Liver (tissue), 9 donors: Measurements from ENCODE around the gene STX16. TPM values are rescaled to one million over a fixed set of nuclear protein-coding genes. Genes with fewer than 3 reads are reported as not detected.
"Not testable (repeated sequence)": the region's sequence is repeated elsewhere in the genome, so short reads cannot be mapped to it uniquely, and the experiment has no call there.

Experiments
- DNase-seq: peaks from one replicate; pipeline ENCODE4 v3.0.0-alpha.2; 2017; ENCODE audit warnings: low spot score
- H3K27ac ChIP-seq, 2 donors: one replicate each; pipeline ENCODE4 v1.7.0; 2013; ENCODE audit warnings: inconsistent platforms in 2 of 2, low read length in 2 of 2, control low read depth in 1 of 2, low read depth in 1 of 2, mild to moderate bottlenecking in 1 of 2
- H3K27me3 ChIP-seq, 4 donors: one replicate each; pipeline versions ENCODE4 v1.6.1 to v1.7.0; 2013; ENCODE audit warnings: low read length in 3 of 4, inconsistent platforms in 1 of 4, mild to moderate bottlenecking in 1 of 4, moderate library complexity in 1 of 4; ENCODE audit not compliant: control insufficient read depth in 4 of 4, insufficient read depth in 4 of 4
- H3K36me3 ChIP-seq, 4 donors: one replicate each; pipeline versions ENCODE4 v1.6.1 to v1.7.0; 2013; ENCODE audit warnings: low read length in 3 of 4, mild to moderate bottlenecking in 3 of 4, low read depth in 1 of 4, moderate library complexity in 1 of 4; ENCODE audit not compliant: control insufficient read depth in 4 of 4, insufficient read depth in 3 of 4
- H3K4me1 ChIP-seq, 4 donors: one replicate each; pipeline versions ENCODE4 v1.6.1 to v1.7.0; 2013; ENCODE audit warnings: low read length in 3 of 4, mild to moderate bottlenecking in 3 of 4, moderate library complexity in 1 of 4; ENCODE audit not compliant: control insufficient read depth in 4 of 4, insufficient read depth in 4 of 4
- H3K4me3 ChIP-seq, 3 donors: one replicate each; pipeline versions ENCODE4 v1.6.1 to v1.7.0; 2013; ENCODE audit warnings: low read length in 3 of 3, control low read depth in 1 of 3, low read depth in 1 of 3, mild to moderate bottlenecking in 1 of 3
- H3K9ac ChIP-seq, 2 donors: one replicate each; pipeline ENCODE4 v1.7.0; 2013; ENCODE audit warnings: low read length in 2 of 2, mild to moderate bottlenecking in 2 of 2, moderate library complexity in 2 of 2, control low read depth in 1 of 2, low read depth in 1 of 2
- H3K9me3 ChIP-seq, 4 donors: one replicate each; pipeline versions ENCODE4 v1.6.1 to v1.7.0; 2013; ENCODE audit warnings: low read length in 3 of 4; ENCODE audit not compliant: control insufficient read depth in 4 of 4
- ATF3 ChIP-seq: IDR thresholded peaks from 2 replicates; pipeline ENCODE4 v1.6.1; 2016; ENCODE audit warnings: antibody characterized with exemption
- EGR1 ChIP-seq, 2 donors: IDR thresholded peaks; 2 replicates each; pipeline ENCODE4 v1.6.1; 2016 to 2018; ENCODE audit warnings: antibody characterized with exemption in 2 of 2, low read depth in 2 of 2
- GABPA ChIP-seq, 2 donors: IDR thresholded peaks in 1 of 2; conservative IDR thresholded peaks in 1 of 2; 2 replicates each; pipeline ENCODE4 v1.6.1; 2016; ENCODE audit warnings: antibody characterized with exemption in 2 of 2, mild to moderate bottlenecking in 1 of 2, moderate library complexity in 1 of 2
- HNF4G ChIP-seq: IDR thresholded peaks from 2 replicates; pipeline ENCODE4 v1.6.1; 2016; ENCODE audit warnings: antibody characterized with exemption
- NR2F2 ChIP-seq: IDR thresholded peaks from 2 replicates; pipeline ENCODE4 v1.6.1; 2016; ENCODE audit warnings: antibody characterized with exemption
- RAD21 ChIP-seq, 2 donors: IDR thresholded peaks; 2 replicates each; pipeline ENCODE4 v1.6.1; 2016; ENCODE audit warnings: antibody characterized with exemption in 2 of 2, mild to moderate bottlenecking in 2 of 2
- SP1 ChIP-seq: IDR thresholded peaks from 2 replicates; pipeline ENCODE4 v1.6.1; 2018; ENCODE audit warnings: antibody characterized with exemption, mild to moderate bottlenecking
- WGBS: extraction: QIAGEN DNeasy Blood & Tissue Kit; methylation state at CpG from one replicate; pipeline ENCODE4 v1.1.7; 2013; 5-methylcytosine and 5-hydroxymethylcytosine counted together
- polyA plus RNA-seq, 2 donors: library from polyadenylated mRNA; stranded (reverse) in 1 of 2; unstranded in 1 of 2; fragments of 200-250 nt in 1 of 2; fragments of >200 nt in 1 of 2; fragmentation: Nextera tagmentation in 1 of 2; extraction: Ambion mirVana in 1 of 2; gene quantifications; one replicate each; pipeline versions ENCODE4 v1.2.1 to v1.2.3, GENCODE V29; 2013 to 2015
- total RNA-seq, 2 donors: library from RNA; depleted of rRNA; stranded (reverse); fragments of >200 nt; gene quantifications; one replicate each; pipeline ENCODE4 v1.2.3, GENCODE V29; 2014
- donor health status: healthy.
- donor health status: healthy.
- donor health status: healthy.
- donor health status: healthy.
- donor health status: healthy.

STX16 gene
- total and polyA plus RNA-seq, 4 donors: 8.5 to 32.5 (median 16.6) TPM

DNA sequence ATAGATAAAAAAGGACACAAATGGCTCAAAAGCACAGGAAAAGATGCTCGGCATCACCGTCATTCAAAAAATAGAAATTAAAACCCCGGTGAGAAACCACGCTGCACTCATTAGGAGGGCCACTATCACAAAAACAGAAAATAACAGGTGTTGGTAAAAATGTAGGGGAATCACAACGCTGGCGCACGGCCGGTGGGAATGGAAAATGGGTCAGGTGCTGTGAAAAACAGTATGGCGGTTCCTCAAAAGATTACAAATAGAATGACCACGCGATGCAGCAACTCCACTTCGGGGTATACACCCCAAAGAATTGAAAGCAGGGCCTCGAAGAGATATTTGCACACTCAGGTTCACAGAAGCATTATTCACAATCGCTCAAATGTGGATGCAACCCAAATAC is 69.8 kb downstream of the STX16 start:
- 91% methylated on average over 14 of the region's 14 CpGs for WGBS
- no peak overlapping the region for H3K9ac ChIP-seq
- DNase-seq: no peak

GRCh38 chr20:58721951-58722778 is 71.1 kb downstream of the STX16 start:
- DNase-seq: peak; percentile 23
- H3K4me3 ChIP-seq: no peak overlapping the region
- H3K27me3 ChIP-seq: peaks cover 0 to 4% (median 1%) of the 10 kb centered on the region in 4 donors
- H3K9me3 ChIP-seq: no peaks in the 10 kb centered on the region
- H3K36me3 ChIP-seq: no peaks in the 10 kb centered on the region
- WGBS: 60% methylated on average over 22 of the region's 22 CpGs
- H3K27ac ChIP-seq: no peak overlapping the region
- no peak overlapping the region for H3K9ac ChIP-seq
- no peaks in the 10 kb centered on the region for H3K4me1 ChIP-seq
- TF ChIP-seq SP1: no peak

More for the DNA sequence above, 69.8 kb downstream of the STX16 start:
- TF ChIP-seq EGR1 (IDR thresholded peaks at IDR 0.05; ENCODE audit: low read depth in 2 of 2) (no peak), GABPA (IDR thresholded peaks at IDR 0.05 in 1 of 2, conservative IDR thresholded peaks at IDR 0.05 in 1 of 2) (no peak), ATF3 (no peak)
- H3K9me3 ChIP-seq: no peaks in the 10 kb centered on the region
- H3K4me3 ChIP-seq: no peak overlapping the region
- H3K36me3 ChIP-seq: no peaks in the 10 kb centered on the region
- H3K4me1 ChIP-seq: no peaks in the 10 kb centered on the region
- peaks cover 0 to 4% (median 1%) of the 10 kb centered on the region in 4 donors for H3K27me3 ChIP-seq
- H3K27ac ChIP-seq: no peak overlapping the region

DNA sequence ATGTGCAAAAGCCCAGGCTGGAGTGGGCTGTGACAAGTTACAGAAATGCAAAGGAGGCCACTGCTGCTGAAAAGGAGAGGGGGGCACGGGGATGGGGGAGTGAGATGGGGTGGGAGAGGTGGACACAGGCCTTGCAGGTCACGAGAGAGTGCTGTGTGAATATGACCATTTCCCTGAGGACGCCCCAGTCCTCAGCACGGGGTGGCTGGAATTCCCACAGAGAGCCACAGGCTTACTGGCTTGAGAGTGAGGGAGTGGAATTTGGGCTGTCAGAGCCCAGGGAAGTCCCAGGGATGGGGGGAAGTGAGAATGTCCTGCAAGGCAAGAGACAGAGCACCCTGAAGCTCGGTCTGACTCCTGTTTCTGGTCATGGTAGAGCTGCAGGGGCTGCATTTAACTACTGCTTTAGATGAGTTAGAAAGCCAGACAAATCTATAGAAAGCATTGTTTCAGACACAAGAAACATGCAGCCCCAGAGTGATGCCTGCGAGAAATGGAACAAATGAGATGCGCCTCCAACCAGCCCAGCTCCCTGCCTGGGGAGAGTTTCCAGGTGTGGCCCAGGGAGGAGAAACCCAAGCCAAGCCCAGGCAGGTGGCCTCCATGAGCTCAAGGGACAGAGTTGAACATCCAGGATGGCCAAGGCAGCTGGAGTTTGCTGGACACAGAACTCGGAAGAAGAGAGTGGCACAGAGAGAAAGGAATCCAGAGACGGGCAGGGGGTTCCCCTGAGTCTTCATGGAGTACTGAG is 72.0 kb downstream of the STX16 start:
- Histone ChIP-seq H3K9me3 (no peaks in the 10 kb centered on the region), H3K27me3 (peaks cover 0 to 4% (median 1%) of the 10 kb centered on the region in 4 donors), H3K27ac (no peak overlapping the region), H3K4me1 (no peaks in the 10 kb centered on the region), H3K36me3 (no peaks in the 10 kb centered on the region), H3K4me3 (no peak overlapping the region), H3K9ac (no peak overlapping the region)
- no peak for TF ChIP-seq NR2F2
- 69% methylated on average over 9 of the region's 9 CpGs for WGBS
- DNase-seq: no peak

DNA sequence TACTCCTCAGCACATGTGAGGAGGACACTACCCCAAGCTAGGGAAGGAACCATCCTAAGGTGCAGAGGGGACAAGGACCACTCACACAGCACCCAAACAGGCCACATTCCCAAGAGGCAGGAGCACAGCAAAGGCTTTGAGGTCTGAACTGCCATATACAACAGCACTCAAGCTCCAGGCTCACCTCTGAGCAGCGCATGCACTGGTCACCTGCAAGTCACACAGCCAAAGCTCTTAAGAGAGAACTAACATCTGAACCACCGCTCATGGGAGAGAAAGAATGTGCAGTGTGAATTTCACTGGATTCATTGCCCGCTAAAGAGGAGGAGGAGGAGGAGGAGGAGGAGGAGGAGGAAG is 72.5 kb downstream of the STX16 start:
- no peaks in the 10 kb centered on the region for H3K4me1 ChIP-seq
- H3K4me3 ChIP-seq: no peak overlapping the region
- H3K36me3 ChIP-seq: no peaks in the 10 kb centered on the region
- TF ChIP-seq HNF4G (no peak), RAD21 (IDR thresholded peaks at IDR 0.05) (no peak)
- H3K9me3 ChIP-seq: no peaks in the 10 kb centered on the region
- peaks cover 0 to 4% (median 1%) of the 10 kb centered on the region in 4 donors for H3K27me3 ChIP-seq
- no peak for DNase-seq
- H3K27ac ChIP-seq: no peak overlapping the region
- WGBS: 92% methylated on average over 3 of the region's 3 CpGs
- H3K9ac ChIP-seq: no peak overlapping the region

DNA sequence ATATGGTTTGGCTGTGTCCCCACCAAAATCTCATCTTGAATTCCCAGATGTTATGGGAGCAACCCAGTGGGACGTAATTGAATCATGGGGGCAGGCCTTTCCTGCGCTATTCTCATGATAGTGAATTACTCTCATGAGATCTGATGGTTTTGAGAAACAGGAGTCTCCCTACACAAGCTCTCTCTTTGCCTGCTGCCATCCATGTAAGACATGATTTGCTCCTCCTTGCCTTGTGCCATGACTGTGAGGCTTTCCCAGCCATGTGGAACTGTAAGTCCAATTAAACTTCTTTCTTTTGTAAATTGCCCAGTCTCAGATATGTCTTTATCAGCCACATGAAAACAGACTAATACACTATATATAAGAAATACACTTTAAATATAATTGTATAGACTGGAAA is 75.1 kb downstream of the STX16 start:
- H3K4me1 ChIP-seq, H3K9me3 ChIP-seq, H3K9ac ChIP-seq, H3K4me3 ChIP-seq, H3K27ac ChIP-seq, DNase-seq, H3K27me3 ChIP-seq, H3K36me3 ChIP-seq: not testable (repeated sequence)
- 81% methylated on average over 2 of the region's 2 CpGs for WGBS

Other genes starting within 250 kb of the STX16 start
- gene APCDD1L, start 135.9 kb upstream of the STX16 start, total RNA-seq: not detected
- gene APCDD1L, start 135.9 kb upstream of the STX16 start, polyA plus RNA-seq: under 1 TPM in 1 of 2 donors, not detected in 1; 0.04 TPM
- gene NPEPL1, start 41.5 kb downstream of the STX16 start, total RNA-seq: 10 to 100 TPM in 1 of 2 donors, 1 to 10 TPM in 1; 8.0 to 13.3 TPM
- gene NPEPL1, start 41.5 kb downstream of the STX16 start, polyA plus RNA-seq: 10 to 100 TPM; 10.7 to 11.0 TPM
- gene GNAS-AS1, start 199.6 kb downstream of the STX16 start, total RNA-seq: under 1 TPM; 0.08 to 0.42 TPM
- gene GNAS-AS1, start 199.6 kb downstream of the STX16 start, polyA plus RNA-seq: under 1 TPM in 1 of 2 donors, not detected in 1; 0.09 TPM
- gene GNAS, start 201.4 kb downstream of the STX16 start, total RNA-seq: 100 to 1,000 TPM; 234 to 360 TPM
- gene GNAS, start 201.4 kb downstream of the STX16 start, polyA plus RNA-seq: 100 to 1,000 TPM; 115 to 321 TPM